ENCODE data around the gene KIF5A.

Gene KIF5A

DNA sequence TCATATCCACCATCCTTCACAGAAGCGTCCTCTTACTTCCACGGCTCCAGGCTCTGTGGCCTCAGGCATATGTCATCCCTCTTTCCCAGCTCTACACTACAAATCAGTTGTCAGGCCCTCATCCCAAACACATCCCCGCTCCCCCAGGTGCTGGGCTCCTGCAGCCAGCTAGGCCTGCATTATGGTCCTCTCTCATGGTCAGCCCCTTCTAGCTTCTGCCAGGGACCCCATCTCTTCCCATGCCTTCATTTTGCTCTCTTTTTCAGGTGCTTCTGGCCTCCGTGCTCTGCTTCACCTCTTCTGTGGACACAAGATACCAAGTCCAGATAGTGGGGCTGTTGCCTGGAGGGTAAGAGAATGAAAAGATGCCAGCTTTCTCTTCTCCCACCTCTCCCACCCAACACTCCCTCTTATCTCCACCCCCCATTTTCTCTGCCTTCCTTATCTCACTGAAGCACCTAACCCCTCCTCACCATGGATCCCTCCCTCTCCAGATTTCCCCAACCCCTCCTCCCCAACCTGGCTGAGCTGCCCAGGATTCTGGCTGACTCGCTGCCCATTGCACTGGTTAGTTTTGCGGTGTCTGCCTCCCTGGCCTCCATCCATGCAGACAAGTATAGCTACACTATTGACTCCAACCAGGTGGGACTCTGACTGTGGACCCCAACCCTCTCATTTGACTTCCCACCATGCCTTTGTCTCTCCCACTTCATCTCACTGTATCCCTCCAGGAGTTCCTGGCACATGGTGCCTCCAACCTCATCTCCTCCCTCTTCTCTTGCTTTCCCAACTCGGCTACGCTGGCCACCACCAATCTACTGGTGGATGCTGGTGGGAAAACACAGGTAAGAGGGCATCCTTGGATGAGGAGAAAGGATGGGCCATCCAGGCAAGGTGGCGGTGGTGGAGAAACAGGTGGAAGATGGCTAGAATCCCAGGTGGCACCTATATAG is 72.7 kb downstream of the KIF5A start:
- no peak for DNase-seq

DNA sequence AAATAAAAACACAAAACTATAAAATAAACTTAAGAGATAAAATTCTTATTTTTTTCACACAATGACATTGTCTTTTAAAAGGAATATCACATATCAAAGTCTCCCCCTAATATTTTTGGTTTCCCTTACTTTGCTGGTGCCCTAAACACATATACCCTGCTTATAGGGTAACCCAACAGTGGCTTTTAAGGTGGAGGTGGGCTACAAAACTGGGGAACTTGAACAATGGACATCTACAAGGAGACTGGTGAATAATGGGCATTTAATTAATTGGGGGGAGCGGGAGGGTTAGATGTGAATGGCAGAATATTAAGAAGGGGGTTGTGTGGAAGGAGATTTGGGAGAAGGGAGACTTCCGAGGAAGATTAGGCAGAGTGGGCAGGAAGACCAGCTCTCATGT is 73.5 kb downstream of the KIF5A start:
- DNase-seq: no peak

DNA sequence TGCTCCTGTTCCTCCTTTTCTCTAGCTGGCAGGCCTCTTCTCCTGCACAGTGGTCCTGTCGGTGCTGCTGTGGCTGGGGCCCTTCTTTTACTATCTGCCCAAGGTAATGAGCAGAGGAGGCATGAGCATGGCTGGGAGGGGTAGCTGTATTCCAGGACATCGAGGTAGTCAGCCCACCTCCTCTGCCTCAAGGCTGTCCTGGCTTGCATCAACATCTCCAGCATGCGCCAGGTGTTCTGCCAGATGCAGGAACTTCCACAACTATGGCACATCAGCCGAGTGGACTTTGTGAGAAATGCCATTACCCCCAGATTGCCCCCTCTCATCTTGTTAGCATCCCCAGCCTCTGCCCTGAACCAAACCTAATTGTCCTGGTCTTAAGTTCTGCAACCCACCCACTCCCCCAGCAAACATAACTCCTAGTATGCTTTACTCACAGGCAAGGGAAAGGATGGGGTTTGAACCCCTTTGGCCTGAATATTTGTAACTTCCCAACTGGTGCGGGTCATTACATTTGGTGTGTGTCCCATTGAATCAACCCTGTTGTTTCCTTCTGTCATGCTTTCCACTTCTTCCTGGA is 74.1 kb downstream of the KIF5A start:
- DNase-seq: no peak

DNA sequence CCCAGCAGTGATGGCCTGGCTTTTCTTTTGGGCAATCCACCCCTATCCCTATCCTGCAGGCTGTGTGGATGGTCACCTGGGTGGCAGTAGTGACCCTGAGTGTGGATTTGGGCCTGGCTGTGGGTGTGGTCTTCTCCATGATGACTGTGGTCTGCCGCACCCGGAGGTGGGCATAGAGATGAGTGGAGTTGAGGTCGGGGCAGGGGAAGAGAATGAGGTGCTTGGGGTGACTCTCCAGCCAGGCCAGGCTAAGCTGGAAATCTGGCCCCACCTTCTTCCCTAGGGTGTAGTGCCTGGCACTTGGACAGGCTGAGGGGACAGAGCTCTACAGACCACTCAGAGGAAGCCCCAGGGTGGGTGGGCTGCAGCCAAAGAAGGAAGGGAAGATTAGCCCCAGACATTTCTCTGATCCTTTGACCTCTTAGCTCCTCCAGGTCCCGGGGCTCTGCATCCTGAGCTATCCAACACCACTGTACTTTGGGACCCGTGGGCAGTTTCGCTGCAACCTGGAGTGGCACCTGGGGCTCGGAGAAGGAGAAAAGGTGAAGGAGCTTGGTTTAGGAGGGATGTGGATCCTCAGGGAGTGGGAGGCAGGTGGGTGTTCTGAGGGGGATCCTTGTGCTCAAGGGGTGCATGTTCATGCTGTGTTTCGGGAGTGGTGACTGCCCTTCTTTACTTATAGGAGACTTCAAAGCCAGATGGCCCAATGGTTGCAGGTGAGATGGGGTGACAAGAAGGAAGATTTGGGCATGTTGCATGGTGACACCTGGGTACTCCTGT is 74.8 kb downstream of the KIF5A start:
- no peak for DNase-seq

DNA sequence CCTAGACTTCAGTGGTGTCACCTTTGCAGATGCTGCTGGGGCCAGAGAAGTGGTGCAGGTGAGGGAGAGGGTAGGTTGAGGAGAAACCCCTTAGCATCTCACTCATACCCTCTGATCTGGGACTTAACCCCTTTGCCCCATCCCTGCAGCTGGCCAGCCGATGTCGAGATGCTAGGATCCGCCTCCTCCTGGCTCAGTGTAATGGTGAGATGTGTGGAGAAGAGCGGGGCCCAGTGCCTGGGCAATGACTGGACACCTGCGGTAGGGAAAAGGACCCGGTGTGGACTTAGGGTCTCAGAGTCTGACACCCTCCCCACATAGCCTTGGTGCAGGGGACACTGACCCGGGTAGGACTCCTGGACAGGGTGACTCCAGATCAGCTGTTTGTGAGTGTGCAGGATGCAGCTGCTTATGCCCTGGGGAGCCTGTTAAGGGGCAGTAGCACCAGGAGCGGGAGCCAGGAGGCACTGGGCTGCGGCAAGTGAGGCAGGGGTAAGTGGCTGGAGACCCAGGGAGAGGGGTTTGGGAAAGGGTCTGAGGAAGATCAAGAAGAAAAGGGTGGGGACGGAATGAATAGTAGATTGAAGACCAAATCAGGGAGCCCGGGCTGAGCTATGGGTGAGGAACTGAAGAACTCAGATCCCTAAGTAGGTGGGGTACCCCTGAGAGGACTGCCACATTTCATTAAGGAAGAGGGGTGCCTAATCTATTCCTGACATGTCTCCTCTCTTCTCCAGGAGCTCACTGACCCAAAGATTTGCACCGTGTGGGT is 75.6 kb downstream of the KIF5A start:
- DNase-seq: no peak

DNA sequence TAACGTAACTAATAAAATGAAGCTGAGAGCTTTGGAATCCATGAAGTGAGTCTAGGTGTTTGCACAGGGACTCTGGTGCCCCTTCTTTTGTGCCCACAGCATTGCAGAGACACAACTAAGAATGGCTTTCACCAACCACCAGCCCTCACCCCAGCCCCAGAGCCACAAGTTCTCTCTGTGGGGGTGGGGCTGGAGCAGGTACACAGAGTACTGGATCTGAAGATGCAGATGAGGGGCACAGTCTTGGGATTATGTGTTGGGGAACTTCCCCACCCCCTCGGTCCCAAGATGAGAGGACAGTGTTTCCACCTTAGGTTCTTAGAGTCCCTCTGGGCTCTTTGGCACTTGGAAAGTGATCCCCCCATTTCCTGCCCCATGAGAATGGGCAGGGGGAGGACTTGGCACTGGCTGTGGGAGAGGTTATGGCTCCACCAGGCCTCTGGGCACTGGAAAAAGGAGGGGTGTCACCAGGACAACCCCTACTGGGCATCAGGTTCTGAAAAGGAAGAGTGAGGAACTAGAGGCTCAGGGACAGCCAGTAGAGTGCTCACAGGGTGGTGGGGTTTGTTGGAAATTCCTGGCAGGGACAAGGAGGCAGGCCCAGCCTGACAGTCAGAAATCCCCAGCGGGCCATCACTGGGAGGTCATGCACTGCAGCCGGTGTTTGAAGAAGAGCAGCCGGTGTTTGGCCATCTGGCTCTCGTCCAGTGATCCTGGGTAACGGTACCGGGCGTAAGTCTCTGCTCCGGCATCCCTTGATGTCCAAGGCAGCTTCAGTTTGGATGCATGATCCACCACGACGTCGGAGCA is 76.5 kb downstream of the KIF5A start:
- DNase-seq: no peak

DNA sequence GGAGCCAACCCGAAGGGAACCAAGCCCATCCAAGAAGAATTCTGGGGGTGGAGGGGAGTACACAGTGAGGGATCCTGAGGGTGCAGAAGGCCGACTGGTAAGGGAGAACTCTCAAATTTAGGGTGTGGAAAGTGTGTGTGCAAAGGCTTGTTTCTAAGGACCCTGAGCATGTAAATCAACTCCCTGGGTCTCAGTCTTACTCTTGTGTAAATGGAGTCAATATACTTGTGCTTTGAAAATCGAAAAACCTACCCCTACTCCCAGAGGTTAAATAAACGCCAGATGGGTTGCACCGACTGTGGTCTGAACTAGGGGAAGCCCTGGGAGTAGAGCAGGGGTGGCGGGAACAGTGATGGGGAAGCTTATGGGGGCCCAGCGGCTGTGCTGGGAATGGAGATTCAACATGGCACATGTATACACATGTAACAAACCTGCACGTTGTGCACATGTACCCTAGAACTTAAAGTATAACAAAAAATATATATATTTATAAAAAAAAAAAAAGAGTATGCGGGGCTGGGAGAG is 77.1 kb downstream of the KIF5A start:
- DNase-seq: no peak

DNA sequence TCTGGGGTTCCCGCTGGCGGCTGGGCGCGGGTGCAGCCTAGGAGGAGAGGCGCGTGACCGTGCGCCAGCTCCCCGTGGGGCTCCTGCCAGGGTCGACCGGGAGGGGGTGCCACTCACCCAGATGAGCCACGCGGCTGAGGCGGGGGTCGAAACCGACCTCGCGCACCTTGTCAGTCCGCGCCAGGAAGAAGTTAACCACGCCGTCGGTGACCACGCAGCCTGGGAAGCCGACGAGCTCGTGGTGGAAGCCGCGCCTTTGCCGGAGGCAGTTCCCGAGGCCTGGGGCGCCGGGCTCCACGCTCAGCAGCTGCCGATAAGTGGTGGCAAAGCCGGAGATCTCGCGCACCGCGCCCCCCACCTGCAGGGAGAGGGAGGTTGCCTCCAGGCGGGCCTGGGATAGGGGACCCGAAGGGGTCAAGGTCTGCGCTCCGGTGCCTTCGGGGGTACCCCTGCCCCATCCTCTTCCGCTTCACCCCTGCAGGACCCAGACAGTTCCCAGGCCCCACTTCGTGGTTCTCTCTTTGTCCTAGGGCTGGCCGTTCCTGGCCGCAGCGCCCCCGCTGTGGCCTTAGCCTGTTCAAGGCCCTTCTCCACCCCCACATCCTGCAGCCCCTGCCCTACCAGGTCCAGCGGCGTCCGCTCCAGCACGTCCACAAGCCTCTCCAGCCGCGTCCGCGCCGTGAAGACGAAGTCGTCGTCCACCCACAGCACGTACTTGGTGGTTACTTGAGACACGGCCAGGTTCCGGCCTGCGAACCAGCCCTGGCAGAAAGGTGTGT is 77.8 kb downstream of the KIF5A start:
- peak; percentile 12 to 26 for DNase-seq

DNA sequence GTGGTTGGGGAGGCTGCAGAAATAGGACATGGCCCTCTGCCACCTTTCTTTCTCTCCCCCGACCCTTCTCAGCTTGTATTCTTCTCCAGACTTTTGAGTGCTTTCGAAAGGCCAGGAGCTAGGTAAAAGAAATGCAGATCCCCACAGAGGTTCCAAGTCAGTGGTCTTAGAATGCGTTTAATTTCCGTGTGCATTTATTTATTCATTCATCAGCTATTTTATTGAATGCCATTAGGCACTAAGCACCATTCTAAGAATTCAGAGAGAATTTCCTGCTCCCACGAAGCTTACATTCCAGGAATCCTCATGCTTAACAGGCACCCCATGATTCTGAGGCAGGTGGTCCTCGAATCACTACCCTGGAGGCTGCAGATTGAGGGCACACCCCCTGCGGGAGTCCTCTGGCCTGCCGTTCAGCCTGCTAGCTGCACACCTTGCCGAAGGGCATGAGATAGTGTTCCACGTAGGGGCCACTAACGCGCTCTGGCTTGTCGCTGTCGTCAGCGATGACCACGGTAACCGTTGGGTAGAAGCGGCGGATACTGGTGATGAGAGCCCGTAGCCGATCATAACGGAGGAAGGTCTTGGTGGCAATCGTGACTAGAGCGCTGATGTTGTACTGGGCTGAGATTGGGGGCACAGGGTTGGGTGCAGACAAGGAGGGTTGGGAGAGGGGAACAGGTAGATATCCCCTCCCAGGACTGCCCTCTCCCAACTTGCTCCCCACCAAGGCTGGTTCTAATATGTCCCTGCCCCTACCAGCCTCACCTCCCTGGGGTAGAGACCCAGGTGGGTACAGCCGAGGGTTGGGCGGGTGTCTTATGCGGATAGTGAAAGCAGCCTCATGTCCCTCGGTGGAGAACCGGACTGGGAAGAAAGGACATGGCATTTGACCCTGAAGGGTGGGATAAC is 78.7 kb downstream of the KIF5A start:
- DNase-seq: no peak

DNA sequence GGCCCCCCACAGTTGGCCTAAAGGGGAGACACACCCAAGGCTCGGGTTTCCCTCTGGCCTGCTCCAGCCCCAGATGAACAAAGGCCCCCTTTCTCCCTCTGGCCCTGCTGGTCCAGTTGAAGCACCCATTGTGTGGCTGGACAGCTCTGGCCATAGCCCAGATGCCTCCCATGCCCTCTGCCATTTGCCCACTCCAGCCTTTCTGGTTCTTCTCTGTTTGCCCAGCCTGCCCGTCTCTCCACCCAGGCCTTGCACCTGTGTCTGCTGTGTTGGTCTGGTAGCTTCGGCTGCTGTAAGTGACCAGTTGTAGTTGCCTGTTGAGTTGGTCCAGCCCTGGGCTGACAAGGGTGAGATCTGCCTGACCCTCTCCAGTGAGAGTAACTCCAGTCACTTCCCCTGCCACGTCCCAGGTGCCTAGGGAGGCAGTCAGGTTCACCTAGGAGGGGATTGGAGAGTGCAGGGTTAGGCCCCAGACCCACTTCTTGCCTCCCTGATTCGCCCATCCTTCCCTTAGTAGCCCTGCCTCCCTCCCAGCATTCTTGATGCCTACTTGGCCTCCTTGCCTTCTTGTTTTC is 80.1 kb downstream of the KIF5A start:
- DNase-seq: no peak

DNA sequence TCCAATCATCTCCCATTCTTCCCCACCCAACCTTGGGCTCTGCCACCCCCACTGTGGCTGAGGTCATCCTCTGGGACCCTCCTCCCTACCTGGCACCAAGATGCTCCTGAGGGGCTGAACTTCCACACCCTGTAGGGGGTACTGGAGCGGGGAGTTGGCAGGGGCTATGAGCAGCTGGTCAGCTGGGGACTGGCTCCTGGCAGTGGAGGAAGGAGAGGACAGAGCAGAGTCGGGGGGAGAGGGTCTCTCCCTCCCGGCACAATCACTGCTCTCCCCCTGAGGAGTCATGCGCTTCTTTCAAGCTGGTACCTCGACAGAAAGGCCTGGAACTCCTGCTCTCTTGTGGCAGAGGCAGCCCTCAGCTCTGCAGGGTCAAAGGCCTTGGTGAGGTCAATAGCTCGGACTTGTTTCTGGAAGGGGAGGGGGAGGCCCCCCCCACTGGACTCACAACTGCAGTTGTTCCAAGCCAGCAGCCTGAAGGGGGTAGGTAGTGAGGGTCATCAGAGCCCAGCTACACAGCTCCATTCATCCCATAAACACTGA is 81.1 kb downstream of the KIF5A start:
- no peak for DNase-seq

DNA sequence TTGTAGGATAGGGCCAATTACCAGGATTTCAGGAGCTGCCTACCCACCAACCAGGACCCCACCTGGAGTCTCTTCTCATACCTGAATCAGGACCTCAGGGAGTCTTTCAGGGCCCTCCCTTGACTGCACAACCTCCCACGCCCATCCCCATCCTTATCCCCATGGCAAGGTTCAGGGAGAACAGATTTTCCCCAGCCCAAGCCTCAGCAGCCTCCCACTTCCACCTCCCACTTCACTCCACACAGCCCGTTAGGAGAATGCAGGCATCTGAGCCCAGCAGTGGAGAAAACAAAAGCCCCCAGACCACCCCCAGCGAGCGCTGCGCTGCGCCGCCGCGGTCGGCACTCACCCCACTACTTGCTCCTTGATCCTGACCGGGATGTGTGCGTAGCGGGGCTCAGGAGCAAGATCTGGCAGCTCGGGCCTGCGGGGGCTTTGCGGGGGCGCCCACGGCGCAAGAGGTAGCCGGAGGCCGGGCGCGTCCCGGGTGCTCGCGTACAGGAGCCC is 81.8 kb downstream of the KIF5A start:
- DNase-seq: no peak

DNA sequence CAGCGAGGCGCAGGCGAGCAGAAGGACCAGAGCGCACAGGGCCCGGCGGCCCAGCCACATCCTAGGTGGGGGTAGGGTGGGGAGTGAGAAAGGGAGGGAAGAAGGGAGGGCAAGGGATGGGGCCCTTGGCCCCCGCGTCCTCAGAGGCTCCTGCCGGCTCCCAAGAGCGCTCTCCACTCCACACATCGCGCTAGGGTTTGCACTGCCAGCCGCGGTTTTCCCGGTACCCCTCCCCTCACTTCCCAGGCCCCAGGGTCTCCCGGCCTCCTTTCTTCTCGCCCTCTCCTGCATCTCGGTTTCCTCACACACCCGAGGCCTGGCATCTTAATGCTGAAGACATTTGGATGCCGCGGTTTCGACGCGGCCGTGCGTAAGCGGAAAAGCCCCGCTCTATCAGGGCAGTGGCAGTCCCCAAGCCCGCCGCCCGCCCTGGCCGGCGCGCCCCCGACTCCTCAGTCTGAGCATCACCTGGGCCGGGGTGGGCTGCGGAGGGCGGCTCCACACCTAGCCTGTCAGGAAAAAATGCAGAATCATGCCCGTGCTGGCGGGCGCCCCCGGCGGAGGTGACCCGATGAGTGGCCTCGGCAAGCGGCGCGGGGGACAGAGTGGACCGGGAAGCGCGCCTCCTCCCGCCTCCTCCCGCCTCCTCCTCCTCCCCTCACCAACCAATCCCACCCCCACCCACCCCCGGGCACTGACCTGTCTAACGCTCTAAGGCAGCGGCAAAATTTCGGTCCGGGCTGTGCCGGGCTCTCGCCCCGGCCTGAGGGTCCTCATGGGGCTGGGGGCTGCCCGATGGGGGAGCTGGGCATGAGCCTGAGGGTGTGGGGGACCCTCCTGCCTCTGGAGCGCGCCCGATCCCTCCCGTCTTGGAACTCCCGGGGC is 82.5 kb downstream of the KIF5A start:
- DNase-seq: no peak

DNA sequence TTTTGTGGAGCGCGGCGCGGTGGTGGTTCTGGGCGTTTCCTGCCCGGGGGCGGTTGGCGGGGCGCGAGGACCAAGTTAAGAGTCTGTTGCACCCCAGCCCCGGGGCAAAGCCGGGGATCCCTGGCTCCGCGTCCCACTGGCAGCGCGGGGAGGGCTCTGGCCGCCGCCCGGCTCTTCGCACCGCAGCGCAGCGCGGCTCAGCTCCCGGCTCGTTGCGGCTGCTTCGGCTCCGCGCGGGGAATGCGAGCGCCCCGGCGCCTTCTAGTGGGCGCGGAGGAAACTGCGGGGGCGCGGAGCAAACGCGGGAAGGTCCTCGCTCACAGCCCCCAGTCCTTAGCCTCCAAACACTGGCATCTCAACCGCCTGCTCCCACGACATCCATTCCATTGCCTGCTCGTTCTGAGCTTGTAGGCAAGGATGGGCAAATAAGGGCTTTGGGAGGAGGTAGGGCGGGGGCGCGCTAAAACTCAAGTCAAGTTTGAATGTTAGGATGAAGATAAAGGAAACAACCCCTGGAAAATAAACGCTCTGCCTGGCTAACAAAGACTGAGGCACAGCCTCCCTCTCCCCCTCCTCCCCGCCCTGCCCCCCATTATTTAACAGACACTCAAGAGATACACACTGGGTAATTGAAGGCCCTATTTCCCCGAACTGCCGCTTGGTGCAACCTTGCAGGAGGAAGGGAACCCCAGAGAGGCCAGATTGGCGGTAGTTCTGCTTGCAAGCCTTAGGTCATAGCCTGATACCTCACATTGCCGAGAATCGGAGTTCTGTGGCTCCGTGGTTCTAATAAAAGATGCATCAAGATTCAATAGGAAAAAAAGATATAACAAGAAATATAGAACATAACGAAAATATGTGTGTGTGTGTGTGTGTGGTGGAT is 83.4 kb downstream of the KIF5A start, which contains the start of gene B4GALNT1:
Gene B4GALNT1, minus strand, starts transcription at position 244 of the 883 bp plus-strand sequence. CDS start 1,069 bp downstream, outside the sequence.
- DNase-seq: peak; percentile 40 to 59
